ENCODE measurements around the gene ARMC9.
"Not testable (repeated sequence)": the region's sequence is repeated elsewhere in the genome, so short reads cannot be mapped to it uniquely, and the experiment has no call there.

The ARMC9 gene

DNA sequence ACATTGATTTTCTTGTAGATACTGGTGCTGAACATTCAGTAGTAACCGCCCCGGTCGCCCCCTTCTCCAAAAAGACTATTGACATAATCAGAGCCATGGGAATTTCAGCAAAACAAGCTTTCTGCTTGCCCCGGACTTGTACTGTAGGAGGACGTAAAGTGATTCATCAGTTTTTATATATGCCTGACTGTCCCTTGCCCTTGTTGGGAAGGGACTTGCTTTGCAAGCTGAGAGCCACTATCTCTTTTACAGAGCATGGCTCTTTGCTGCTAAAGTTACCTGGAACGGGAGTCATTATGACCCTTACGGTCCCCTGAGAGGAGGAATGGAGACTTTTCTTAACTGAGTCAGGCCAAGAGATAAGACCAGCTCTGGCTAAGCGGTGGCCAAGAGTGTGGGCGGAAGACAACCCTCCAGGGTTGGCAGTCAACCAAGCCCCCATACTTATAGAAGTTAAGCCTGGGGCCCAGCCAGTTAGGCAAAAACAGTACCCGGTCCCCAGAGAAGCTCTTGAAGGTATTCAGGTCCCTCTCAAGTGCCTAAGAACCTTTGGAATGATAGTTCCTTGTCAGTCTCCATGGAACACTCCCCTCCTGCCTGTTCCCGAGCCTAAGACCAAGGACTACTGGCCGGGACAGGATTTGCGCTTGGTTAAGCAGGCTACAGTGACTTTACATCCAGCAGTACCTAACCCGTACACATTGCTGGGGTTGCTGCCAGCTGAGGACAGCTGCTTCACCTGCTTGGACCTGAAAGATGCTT, 205.2 kb downstream of the ARMC9 start:
- not testable (repeated sequence) for DNase-seq

- DNase-seq: not testable (repeated sequence)
These were observed 205.8 kb downstream of the ARMC9 start for GRCh38 chr2:231404183-231404578.

- DNase-seq: not testable (repeated sequence)
These were observed 207.4 kb downstream of the ARMC9 start for GRCh38 chr2:231405601-231406367.

GRCh38 chr2:231407686-231408085, 209.3 kb downstream of the ARMC9 start:
- not testable (repeated sequence) for DNase-seq

DNA sequence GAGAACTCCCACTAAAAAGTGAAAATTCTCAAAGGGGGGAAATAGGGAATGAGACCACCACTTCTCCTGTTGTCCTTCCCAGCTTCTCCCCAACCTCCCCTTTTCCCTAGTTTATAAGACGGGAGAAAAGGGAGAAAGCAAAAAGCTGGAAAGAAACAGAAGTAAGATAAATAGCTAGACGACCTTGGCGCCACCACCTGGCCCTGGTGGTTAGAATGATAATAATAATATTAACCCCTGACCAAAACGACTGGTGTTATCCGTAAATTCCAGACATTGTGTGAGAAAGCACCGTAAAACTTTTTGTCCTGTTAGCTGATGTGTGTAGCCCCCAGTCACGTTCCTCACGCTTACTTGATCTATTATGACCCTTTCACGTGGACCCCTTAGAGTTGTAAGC, 209.9 kb downstream of the ARMC9 start:
- not testable (repeated sequence) for DNase-seq

GRCh38 chr2:231409776-231410175, 211.3 kb downstream of the ARMC9 start:
- no peak for DNase-seq

DNA sequence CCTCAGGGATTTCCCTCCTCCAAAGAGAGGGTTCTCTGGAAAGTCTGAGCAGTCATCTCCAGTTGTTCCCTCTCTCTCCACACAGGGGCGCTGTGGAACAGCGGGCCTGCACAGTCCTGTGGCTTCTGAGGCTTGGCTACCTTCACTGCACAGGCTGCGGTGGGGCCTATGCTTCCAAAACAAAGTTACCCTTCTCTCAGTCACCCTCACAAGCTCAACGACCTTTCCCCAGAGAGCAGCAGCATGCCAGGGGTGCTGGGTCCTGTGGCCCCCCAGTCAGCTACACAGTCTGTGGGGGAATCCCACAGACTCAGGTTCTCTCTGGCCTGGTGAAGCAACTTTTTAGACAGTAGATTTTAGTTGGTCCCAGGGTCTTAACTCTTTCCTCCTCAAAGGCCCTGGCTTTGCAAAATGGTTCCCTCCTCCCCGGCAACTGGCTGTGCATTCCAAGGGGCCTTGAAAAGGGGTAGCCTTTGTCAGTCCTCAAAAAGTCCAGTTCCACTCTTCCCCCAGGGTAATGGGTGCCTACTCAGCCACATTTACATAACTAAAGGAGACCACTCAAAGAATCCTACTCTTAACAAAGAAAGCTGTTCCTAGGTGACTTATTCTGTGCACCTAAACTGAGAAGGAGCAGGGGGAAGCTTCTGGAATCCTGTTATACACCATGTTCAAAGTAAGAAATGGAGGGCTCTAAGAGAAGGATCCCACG, 212.0 kb downstream of the ARMC9 start:
- DNase-seq: no peak

DNA sequence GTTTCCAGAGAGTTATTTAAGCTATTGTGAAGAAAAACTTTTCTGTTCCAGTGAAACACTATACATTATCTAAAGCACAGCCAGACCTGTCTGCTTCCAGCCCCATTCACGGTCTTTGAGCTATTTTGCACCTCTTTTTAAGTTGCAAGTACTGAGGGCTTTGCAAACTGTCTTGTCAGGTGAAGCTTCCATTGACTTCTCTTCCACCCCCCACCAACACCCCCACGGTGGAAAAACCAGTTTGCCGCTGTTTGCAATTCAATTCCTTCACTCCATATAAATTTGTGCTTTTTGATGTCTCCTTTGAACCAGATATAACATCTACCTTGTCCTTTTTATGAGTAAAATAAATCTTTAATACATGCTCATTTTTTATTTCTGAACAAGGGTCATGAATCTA, 212.8 kb downstream of the ARMC9 start:
- DNase-seq: no peak

- peak; percentile 58 for DNase-seq
These were observed 213.6 kb downstream of the ARMC9 start for GRCh38 chr2:231411831-231412617.

DNA sequence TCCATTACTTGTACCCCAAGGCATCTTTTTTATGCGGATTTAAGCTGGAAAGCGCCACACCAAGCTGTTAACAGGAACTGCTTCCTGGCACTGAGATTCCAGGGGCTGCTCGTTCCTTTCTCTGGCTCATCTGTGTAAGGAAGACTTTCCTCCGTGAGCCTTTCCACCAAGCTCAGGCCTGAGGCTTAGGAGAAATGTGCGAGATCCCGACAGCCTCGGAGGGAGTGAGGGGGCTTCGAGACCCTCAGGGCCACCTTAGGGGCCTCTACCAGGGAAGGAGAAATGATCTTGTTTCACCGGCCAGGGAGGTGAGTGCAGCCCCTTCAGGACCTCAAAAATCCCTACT, 214.2 kb downstream of the ARMC9 start:
- DNase-seq: no peak

GRCh38 chr2:231413456-231413855, 215.0 kb downstream of the ARMC9 start:
- no peak for DNase-seq

DNA sequence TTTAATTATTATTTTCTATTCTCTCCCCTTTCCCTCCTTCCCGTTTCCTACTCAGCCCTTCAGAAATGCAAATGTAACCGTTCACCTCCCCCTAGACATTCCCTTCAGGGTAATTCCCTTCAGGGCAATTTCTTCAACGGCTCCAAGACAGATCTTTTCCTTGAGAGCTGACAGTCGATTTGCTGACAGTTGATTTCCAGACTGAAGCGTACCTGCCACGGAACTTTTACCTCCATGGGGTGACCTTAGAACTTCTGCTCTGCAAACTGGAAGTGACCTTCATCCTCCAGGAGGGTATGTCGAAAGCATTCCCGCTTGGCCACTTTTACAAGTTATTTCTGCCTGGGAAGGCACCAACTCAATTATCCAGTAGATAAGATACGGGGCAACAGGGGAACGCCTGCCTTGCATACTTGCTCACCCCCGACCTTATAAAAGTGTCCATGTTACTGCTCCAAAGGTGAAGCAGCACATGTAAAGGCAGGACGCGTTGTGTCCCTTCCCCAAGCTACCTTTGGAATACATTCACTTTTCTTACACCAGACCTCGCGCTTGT, 215.6 kb downstream of the ARMC9 start:
- no peak for DNase-seq

- no peak for DNase-seq
These were observed 216.6 kb downstream of the ARMC9 start for GRCh38 chr2:231415029-231415428.

DNA sequence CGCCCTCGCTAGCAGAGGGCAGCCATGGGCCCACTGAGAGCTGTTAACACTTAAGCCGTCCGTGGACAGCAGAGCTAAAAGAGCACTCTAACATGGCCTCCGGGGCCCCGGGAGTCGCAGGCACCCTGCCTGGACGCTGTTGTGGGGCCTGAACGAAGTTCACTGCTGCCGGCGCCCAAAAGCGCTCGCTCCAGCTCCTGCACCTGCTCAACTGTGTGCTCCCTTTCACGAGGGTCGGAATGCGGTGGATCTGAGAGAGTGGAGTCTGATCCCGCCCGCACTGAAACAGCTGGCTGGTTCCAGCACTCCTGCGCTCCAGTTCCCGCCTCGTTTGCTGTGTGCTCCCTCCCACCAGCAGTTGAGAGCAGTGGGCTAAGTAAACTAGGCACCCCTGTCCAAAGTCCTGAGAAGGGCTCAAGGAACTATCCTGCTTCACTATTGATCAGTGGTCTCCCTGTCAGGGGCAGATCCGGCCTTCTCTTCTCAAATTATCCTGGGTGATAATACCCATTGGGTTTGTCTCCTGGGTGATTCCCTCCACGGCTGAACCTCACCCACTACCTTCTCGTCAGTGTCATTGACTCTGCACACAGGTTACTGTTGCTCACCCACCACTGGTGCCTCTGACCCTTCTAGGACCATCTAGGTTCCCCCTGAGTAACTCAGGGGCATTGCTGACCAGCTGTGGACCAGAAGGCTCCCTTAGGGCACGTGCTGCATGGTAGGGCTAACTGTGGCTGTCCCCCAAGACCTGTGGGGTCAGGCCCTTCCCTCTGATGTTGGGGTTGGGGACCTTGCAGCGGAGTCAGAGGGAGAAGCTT, 220.6 kb downstream of the ARMC9 start:
- DNase-seq: no peak

GRCh38 chr2:231421051-231421580, 222.7 kb downstream of the ARMC9 start:
- DNase-seq: no peak

DNA sequence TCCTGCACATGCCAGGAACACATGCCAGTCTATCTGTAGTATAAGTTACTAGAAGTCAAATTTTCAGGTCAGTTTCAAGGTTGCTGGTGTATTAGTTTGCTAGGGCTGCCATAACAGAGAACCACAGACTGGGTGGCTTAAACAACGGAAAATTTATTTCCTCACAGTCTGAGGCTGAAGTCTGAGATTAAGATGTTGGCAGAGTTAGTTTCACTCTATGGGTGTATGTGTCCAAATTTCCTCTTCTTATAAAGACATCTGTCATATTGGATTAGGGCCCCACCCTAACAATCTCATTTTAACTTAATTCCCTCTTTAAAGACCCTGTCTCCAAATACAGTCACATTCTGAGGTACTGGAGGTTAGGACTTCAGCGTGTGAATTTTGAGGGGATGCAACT, 223.6 kb downstream of the ARMC9 start:
- no peak for DNase-seq

DNA sequence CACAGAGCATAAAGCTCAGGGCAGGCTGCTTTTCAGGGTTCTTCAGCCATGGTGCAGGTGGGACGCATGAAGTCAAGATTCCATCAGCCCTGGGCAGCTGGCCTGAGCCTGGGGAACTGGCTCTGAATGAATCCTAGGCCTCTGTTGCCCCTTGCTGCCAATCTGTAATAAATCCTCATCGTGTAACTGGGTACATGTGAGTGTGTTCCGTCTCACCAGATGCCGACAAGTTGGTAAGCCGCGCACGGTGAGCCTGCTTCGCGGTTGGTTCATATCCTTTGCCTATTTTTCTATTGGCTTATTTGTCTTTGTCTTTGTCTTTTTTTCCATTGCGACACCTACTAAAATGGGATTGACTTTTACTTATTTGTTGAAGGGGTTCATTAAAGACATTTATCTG, 224.7 kb downstream of the ARMC9 start:
- no peak for DNase-seq

Data from NCI-H1105 treated with DMSO at 0.1 percent for 48 hours (cell line).